Placental pericyte (primary cell): ENCODE measurements around the gene KLF17. TPM values are rescaled to one million over a fixed set of nuclear protein-coding genes. Genes with fewer than 3 reads are reported as not detected.

Source experiments
- small RNA-seq: library from RNA; depleted of rRNA; stranded (forward); fragments of <200 nt; gene quantifications from one replicate; pipeline ENCODE3, GENCODE V24; 2012; ENCODE audit warnings: low replicate concordance
- total RNA-seq: library from RNA; depleted of rRNA; stranded (reverse); fragments of >200 nt; gene quantifications from 2 replicates; pipeline ENCODE4 v1.2.3, GENCODE V29; 2012

Gene KLF17, protein sequence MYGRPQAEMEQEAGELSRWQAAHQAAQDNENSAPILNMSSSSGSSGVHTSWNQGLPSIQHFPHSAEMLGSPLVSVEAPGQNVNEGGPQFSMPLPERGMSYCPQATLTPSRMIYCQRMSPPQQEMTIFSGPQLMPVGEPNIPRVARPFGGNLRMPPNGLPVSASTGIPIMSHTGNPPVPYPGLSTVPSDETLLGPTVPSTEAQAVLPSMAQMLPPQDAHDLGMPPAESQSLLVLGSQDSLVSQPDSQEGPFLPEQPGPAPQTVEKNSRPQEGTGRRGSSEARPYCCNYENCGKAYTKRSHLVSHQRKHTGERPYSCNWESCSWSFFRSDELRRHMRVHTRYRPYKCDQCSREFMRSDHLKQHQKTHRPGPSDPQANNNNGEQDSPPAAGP
- under 0.01 and 0.14 TPM in 2 replicates for total RNA-seq

DNA sequence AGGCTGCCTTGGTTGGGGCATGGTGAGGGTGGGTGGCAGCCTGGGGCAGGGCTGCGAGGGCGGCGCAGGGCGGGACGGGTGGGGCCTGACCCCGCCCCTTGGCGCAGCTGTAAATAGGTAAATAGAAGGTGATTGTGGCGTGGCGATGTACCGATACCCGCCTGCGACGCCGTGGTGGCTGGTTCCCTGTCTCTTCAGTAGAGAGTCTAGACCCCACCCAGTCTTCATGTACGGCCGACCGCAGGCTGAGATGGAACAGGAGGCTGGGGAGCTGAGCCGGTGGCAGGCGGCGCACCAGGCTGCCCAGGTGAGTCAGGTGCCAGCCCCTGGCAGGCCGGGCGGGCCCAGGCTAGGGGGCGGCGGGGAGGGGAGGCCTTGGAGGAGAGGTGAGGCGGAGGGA lies at the start of gene KLF17:
TSS of gene KLF17 (plus strand) at position 140 of the 400 bp plus-strand sequence. CDS start at position 227, 87 bp downstream.

DNA sequence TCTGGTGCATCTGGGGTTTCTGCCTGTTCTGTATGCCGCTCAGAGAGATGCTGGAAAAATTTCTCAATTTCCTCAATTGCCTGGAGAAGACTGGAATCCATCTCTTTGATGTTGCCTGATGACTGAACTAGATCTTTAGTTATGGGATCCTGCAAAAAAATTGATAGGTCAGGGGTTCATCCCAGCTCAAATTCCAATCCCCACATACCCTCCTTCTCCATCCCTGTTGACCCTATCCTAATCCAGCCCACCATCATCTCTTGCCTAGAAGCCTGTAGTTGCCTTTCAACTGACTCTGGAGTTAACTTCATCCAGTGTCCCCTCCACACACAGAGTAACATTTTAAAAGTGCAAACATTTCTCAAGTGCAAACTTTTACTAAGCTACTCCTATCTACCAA lies 22.9 kb downstream of the KLF17 start, which contains the start of gene KLF18:
TSS of gene KLF18 (minus strand) at position 101 of the 400 bp plus-strand sequence. CDS start at position 101, 0 bp downstream.

Small RNA genes within 50 kb of the gene (small RNA-seq; reads per million reads assigned to genes)
- not detected for gene AL035417.1
- not detected for gene OOSP1P1
- not detected for gene RF00019
- not detected for gene RN7SL479P

Other genes with a start within 250 kb of the KLF17 start
- 0.14 TPM in 1 of 2 replicates, not detected in the other for gene ARTN, start 185.0 kb upstream of the KLF17 start, total RNA-seq
- gene IPO13, start 171.9 kb upstream of the KLF17 start, total RNA-seq, result 21.0 and 28.9 TPM in 2 replicates
- gene DPH2, start 148.8 kb upstream of the KLF17 start, total RNA-seq, result 32.2 and 43.4 TPM in 2 replicates
- 113 and 121 TPM in 2 replicates for gene ATP6V0B, start 143.9 kb upstream of the KLF17 start, total RNA-seq
- gene B4GALT2, start 139.6 kb upstream of the KLF17 start, total RNA-seq, result 73.1 and 133 TPM in 2 replicates
- 3.7 and 4.4 TPM in 2 replicates for gene CCDC24, start 127.2 kb upstream of the KLF17 start, total RNA-seq
- gene SLC6A9, start 87.4 kb upstream of the KLF17 start, total RNA-seq, result 7.7 and 70.0 TPM in 2 replicates
- gene KLF18, start 22.8 kb downstream of the KLF17 start, total RNA-seq, result not detected in 2 replicates
- 27.4 and 28.8 TPM in 2 replicates for gene DMAP1, start 94.7 kb downstream of the KLF17 start, total RNA-seq
- 44.2 and 55.4 TPM in 2 replicates for gene ERI3, start 236.4 kb downstream of the KLF17 start, total RNA-seq